ENCODE data around the gene EIF3L. TPM values are rescaled to one million over a fixed set of nuclear protein-coding genes. Genes with fewer than 3 reads are reported as not detected.

Gene EIF3L
- total and polyA plus RNA-seq, 2 donors (not counting 3 experiments of a cell fraction or from before 2014, with no cell fraction given) = 479 to 601 TPM

GRCh38 chr22:37823134-37823985, 25.9 kb upstream of the EIF3L start, which contains the start of gene GALR3:
GALR3 (plus strand) TSS chr22:37823382; CDS start chr22:37823407, 25 bp downstream.
- H3K9ac ChIP-seq (replicated peaks; ENCODE audit: extremely low read depth, insufficient read depth, low read length) = no peak within 1 kb of the TSS
- CTCF ChIA-PET = interaction anchor here (1.3 to 2.5 kb wide), 4 partner anchors 15 to 141 kb away, joined by 3 to 21 read pairs (median 5); partner anchors contain the start of gene GCAT
- H3K9me3 ChIP-seq (replicated peaks; ENCODE audit: control insufficient read depth, insufficient read depth, low read length) = no peaks in the 10 kb centered on the region
- peaks cover 2 to 3% of the 10 kb centered on the region in 2 experiments for H3K27me3 ChIP-seq (ENCODE audit: control insufficient read depth in 2 of 2, insufficient read depth in 2 of 2, low read length in 2 of 2)
- peaks cover 6% of the 10 kb centered on the region for H3K4me1 ChIP-seq (ENCODE audit: control insufficient read depth, extremely low read depth, insufficient read depth, low read length)
- dilution Hi-C loops (cut with MboI; ENCODE audit: extremely low pct_ligation_motif_present, low sequenced_read_pairs) = no loop called here
- intact Hi-C loops (cut with micrococcal nuclease) = no loop called here
- DNase-seq (ENCODE audit: low read depth, low spot score) = no peak
- H3K4me2 ChIP-seq (ENCODE audit: insufficient read depth, low read length) = no peak within 1 kb of the TSS
- no peaks in the 10 kb centered on the region for H3K36me3 ChIP-seq (ENCODE audit: control insufficient read depth in 2 of 2, extremely low read depth in 1 of 2, insufficient read depth in 2 of 2, low read length in 2 of 2)
- no peak for TF ChIP-seq POLR2A (IDR thresholded peaks at IDR 0.05; ENCODE audit: low read depth, low read length)
- TF ChIP-seq GATA2 (IDR thresholded peaks at IDR 0.05; ENCODE audit: insufficient read depth, insufficient read length, low read depth, low read length) = no peak
- TF ChIP-seq FOS (IDR thresholded peaks at IDR 0.05; ENCODE audit: borderline replicate concordance, insufficient read depth, low read length) = no peak
- TF ChIP-seq EZH2 (IDR thresholded peaks at IDR 0.05; ENCODE audit: borderline replicate concordance, low read depth, low read length, severe bottlenecking) = no peak
- no peak for TF ChIP-seq POLR2AphosphoS5 (IDR thresholded peaks at IDR 0.05; ENCODE audit: insufficient read depth, low read depth, low read length)
- TF ChIP-seq MYC (IDR thresholded peaks at IDR 0.05; ENCODE audit: low read depth, low read length) = no peak
- TF ChIP-seq JUN (IDR thresholded peaks at IDR 0.05; ENCODE audit: borderline replicate concordance, insufficient read depth, insufficient read length, low read depth) = no peak
- TF ChIP-seq MAX (IDR thresholded peaks at IDR 0.05; ENCODE audit: insufficient read depth, insufficient read length) = no peak
- TF ChIP-seq CTCF (IDR thresholded peaks at IDR 0.05; ENCODE audit: extremely low read depth in 1 of 2, insufficient read depth in 1 of 2, low read depth in 1 of 2, low read length in 2 of 2) = no peak
- no peak within 1 kb of the TSS for H2AFZ ChIP-seq (ENCODE audit: low read depth, low read length)
- FAIRE-seq = no peak
- no TSS peak for BruUV-seq (replicated peaks)
- POLR2A ChIA-PET = no interaction called here
- H4K20me1 ChIP-seq (replicated peaks; ENCODE audit: control insufficient read depth, extremely low read depth, insufficient read depth, low read length) = no peaks in the 10 kb centered on the region
- H3K27ac ChIP-seq (ENCODE audit: insufficient read depth, low read depth, low read length) = no peak within 1 kb of the TSS
- no peak within 1 kb of the TSS for H3K4me3 ChIP-seq (replicated peaks in 1 of 3; ENCODE audit: insufficient read depth in 1 of 3, low read depth in 1 of 3, low read length in 3 of 3)
- no peaks in the 10 kb centered on the region for H3K79me2 ChIP-seq (ENCODE audit: control insufficient read depth, insufficient read depth, low read length)
- H3K9me1 ChIP-seq (replicated peaks; ENCODE audit: control insufficient read depth, extremely low read depth, insufficient read depth, low read length) = no peaks in the 10 kb centered on the region

Measured in endothelial cell of umbilical vein (primary cell).